ENCODE measurements around the gene NRF1. TPM values are rescaled to one million over a fixed set of nuclear protein-coding genes. Genes with fewer than 3 reads are reported as not detected.

The NRF1 gene
- total RNA-seq, 1 experiment from 2014 or later: 23.2 TPM

- H3F3A ChIP-seq (ENCODE audit: insufficient read depth, low read depth): peaks cover 25% of the 10 kb centered on the region; the same call in 1 of the 2 replicates
- H3K27me3 ChIP-seq (ENCODE audit: insufficient read depth, low read depth): no peaks in the 10 kb centered on the region
- H4K20me1 ChIP-seq (ENCODE audit: insufficient read depth): no peaks in the 10 kb centered on the region
- H3K27ac ChIP-seq: peak overlapping the region; percentile 60
- H3K4me3 ChIP-seq: no peak overlapping the region
- ChIA-PET POLR2A (ENCODE audit: unreplicated experiment) (no interaction called here), CTCF (no interaction called here)
- H3K9me3 ChIP-seq (ENCODE audit: insufficient read depth, low read depth): no peaks in the 10 kb centered on the region
- H3K79me2 ChIP-seq (ENCODE audit: low read depth): peaks cover 50% of the 10 kb centered on the region
- peaks cover 36% of the 10 kb centered on the region for H3K4me1 ChIP-seq (replicated peaks; ENCODE audit: insufficient read depth)
- peak overlapping the region; percentile 43 for H3K4me2 ChIP-seq
- intact Hi-C loops (cut with micrococcal nuclease; ENCODE audit: unreplicated experiment): no loop called here
- H3K9me2 ChIP-seq (ENCODE audit: insufficient read depth): no peaks in the 10 kb centered on the region
- peak in 1 of 2 experiments; percentile 62 for DNase-seq
- no peak overlapping the region for H2AFZ ChIP-seq
- BruUV-seq (replicated peaks): no TSS peak
- no peak for TF ChIP-seq EZH2 (IDR thresholded peaks at IDR 0.05; ENCODE audit: low read depth)
- TF ChIP-seq, protein P1, sequence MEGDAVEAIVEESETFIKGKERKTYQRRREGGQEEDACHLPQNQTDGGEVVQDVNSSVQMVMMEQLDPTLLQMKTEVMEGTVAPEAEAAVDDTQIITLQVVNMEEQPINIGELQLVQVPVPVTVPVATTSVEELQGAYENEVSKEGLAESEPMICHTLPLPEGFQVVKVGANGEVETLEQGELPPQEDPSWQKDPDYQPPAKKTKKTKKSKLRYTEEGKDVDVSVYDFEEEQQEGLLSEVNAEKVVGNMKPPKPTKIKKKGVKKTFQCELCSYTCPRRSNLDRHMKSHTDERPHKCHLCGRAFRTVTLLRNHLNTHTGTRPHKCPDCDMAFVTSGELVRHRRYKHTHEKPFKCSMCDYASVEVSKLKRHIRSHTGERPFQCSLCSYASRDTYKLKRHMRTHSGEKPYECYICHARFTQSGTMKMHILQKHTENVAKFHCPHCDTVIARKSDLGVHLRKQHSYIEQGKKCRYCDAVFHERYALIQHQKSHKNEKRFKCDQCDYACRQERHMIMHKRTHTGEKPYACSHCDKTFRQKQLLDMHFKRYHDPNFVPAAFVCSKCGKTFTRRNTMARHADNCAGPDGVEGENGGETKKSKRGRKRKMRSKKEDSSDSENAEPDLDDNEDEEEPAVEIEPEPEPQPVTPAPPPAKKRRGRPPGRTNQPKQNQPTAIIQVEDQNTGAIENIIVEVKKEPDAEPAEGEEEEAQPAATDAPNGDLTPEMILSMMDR (conservative IDR thresholded peaks at IDR 0.05): no peak
- no peaks in the 10 kb centered on the region; the same call in 1 of the 2 replicates for H3K36me3 ChIP-seq (ENCODE audit: low read depth)
These were observed 38.7 kb downstream of the NRF1 start for GRCh38 chr7:129650056-129650758.

- BruUV-seq (replicated peaks): no TSS peak
- H4K20me1 ChIP-seq (ENCODE audit: insufficient read depth): no peaks in the 10 kb centered on the region
These were observed 41.4 kb downstream of the NRF1 start for GRCh38 chr7:129652914-129653313.

GRCh38 chr7:129655811-129656210 is 44.3 kb downstream of the NRF1 start:
- Histone ChIP-seq H3K4me1 (replicated peaks; ENCODE audit: insufficient read depth) (peaks cover 7% of the 10 kb centered on the region; the same call in 1 of the 2 replicates), H3K27me3 (ENCODE audit: insufficient read depth, low read depth) (no peaks in the 10 kb centered on the region), H3K36me3 (ENCODE audit: low read depth) (peaks cover 5% of the 10 kb centered on the region; the same call in 1 of the 2 replicates), H3K4me3 (no peak overlapping the region), H3K4me2 (no peak overlapping the region), H4K20me1 (ENCODE audit: insufficient read depth) (no peaks in the 10 kb centered on the region), H3K9me3 (ENCODE audit: insufficient read depth, low read depth) (peaks cover 4% of the 10 kb centered on the region; the same call in 1 of the 2 replicates), H3F3A (ENCODE audit: insufficient read depth, low read depth) (peaks cover 10% of the 10 kb centered on the region; the same call in 1 of the 2 replicates), H3K9me2 (ENCODE audit: insufficient read depth) (no peaks in the 10 kb centered on the region), H3K27ac (no peak overlapping the region), H3K79me2 (ENCODE audit: low read depth) (peaks cover 19% of the 10 kb centered on the region; the same call in 1 of the 2 replicates), H2AFZ (no peak overlapping the region)
- TF ChIP-seq, protein P1 (conservative IDR thresholded peaks at IDR 0.05): no peak
- no peak for TF ChIP-seq EZH2 (IDR thresholded peaks at IDR 0.05; ENCODE audit: low read depth)
- no peak for DNase-seq
- BruUV-seq (replicated peaks): no TSS peak
- ChIA-PET CTCF (no interaction called here), POLR2A (ENCODE audit: unreplicated experiment) (interaction anchor here (0.6 kb wide), 1 partner anchor 1509 kb away, joined by 4 read pairs; no protein-coding TSS in a partner anchor)
- intact Hi-C loops (cut with micrococcal nuclease; ENCODE audit: unreplicated experiment): no loop called here

More at GRCh38 chr7:129652914-129653313, 41.4 kb downstream of the NRF1 start:
- ChIA-PET CTCF (no interaction called here), POLR2A (ENCODE audit: unreplicated experiment) (no interaction called here)
- Histone ChIP-seq H3K4me2 (no peak overlapping the region), H3K4me1 (replicated peaks; ENCODE audit: insufficient read depth) (peaks cover 35% of the 10 kb centered on the region), H3K9me3 (ENCODE audit: insufficient read depth, low read depth) (no peaks in the 10 kb centered on the region), H3K27me3 (ENCODE audit: insufficient read depth, low read depth) (no peaks in the 10 kb centered on the region), H3K9me2 (ENCODE audit: insufficient read depth) (no peaks in the 10 kb centered on the region), H2AFZ (no peak overlapping the region), H3F3A (ENCODE audit: insufficient read depth, low read depth) (peaks cover 7% of the 10 kb centered on the region; the same call in 1 of the 2 replicates), H3K79me2 (ENCODE audit: low read depth) (peaks cover 45% of the 10 kb centered on the region), H3K36me3 (ENCODE audit: low read depth) (no peaks in the 10 kb centered on the region), H3K4me3 (no peak overlapping the region), H3K27ac (no peak overlapping the region)
- no peak for TF ChIP-seq EZH2 (IDR thresholded peaks at IDR 0.05; ENCODE audit: low read depth)
- TF ChIP-seq, protein P1 (conservative IDR thresholded peaks at IDR 0.05): no peak
- DNase-seq: no peak
- intact Hi-C loops (cut with micrococcal nuclease; ENCODE audit: unreplicated experiment): no loop called here

Data from PC-9 (cell line).